Thymus (tissue), 11 donors: ENCODE data around the gene RALGDS. TPM values are rescaled to one million over a fixed set of nuclear protein-coding genes. Genes with fewer than 3 reads are reported as not detected.
"Not testable (repeated sequence)": the region's sequence is repeated elsewhere in the genome, so short reads cannot be mapped to it uniquely, and the experiment has no call there.

Source experiments
- DNase-seq, 9 donors: peaks; one replicate each; pipeline ENCODE4 v3.0.0-alpha.2; 2013; ENCODE audit warnings: low spot score in 9 of 9, low read depth in 6 of 9, missing footprints in 1 of 9
- H3K27ac ChIP-seq, 2 donors: one replicate each; pipeline ENCODE4 v1.5.1; 2013; ENCODE audit warnings: control low read depth in 1 of 2, low read depth in 1 of 2, low read length in 1 of 2, mild to moderate bottlenecking in 1 of 2, moderate library complexity in 1 of 2
- H3K27me3 ChIP-seq, 2 donors: one replicate each; pipeline ENCODE4 v1.5.1; 2013; ENCODE audit warnings: low read length in 1 of 2; ENCODE audit not compliant: control insufficient read depth in 2 of 2, insufficient read depth in 1 of 2
- H3K36me3 ChIP-seq, 2 donors: one replicate each; pipeline ENCODE4 v1.5.1; 2013; ENCODE audit warnings: low read length in 1 of 2, mild to moderate bottlenecking in 1 of 2, moderate library complexity in 1 of 2; ENCODE audit not compliant: control insufficient read depth in 2 of 2, insufficient read depth in 2 of 2
- H3K4me1 ChIP-seq, 2 donors: one replicate each; pipeline ENCODE4 v1.5.1; 2013; ENCODE audit warnings: low read length in 2 of 2; ENCODE audit not compliant: control insufficient read depth in 2 of 2, insufficient read depth in 2 of 2
- H3K4me3 ChIP-seq, 2 donors: one replicate each; pipeline ENCODE4 v1.5.1; 2013; ENCODE audit warnings: low read length in 2 of 2, control low read depth in 1 of 2, mild to moderate bottlenecking in 1 of 2
- H3K9me3 ChIP-seq, 2 donors: one replicate each; pipeline ENCODE4 v1.5.1; 2013; ENCODE audit warnings: low read length in 1 of 2, mild to moderate bottlenecking in 1 of 2; ENCODE audit not compliant: control insufficient read depth in 2 of 2, insufficient read depth in 1 of 2
- WGBS: extraction: QIAGEN DNeasy Blood & Tissue Kit; methylation state at CpG from one replicate; pipeline ENCODE4 v1.1.7; 2013; 5-methylcytosine and 5-hydroxymethylcytosine counted together
- polyA plus RNA-seq: library from polyadenylated mRNA; stranded (reverse); fragments of 200-250 nt; gene quantifications from one replicate; pipeline ENCODE4 v1.2.3, GENCODE V29; 2013
- total RNA-seq: library from RNA; stranded (reverse); fragments of 120-200 nt; gene quantifications from one replicate; pipeline ENCODE4 v1.2.4, GENCODE V29; 2013
- donor health status: healthy.

The RALGDS gene
- total and polyA plus RNA-seq, 2 donors, result 25.9 to 42.1 TPM

DNA sequence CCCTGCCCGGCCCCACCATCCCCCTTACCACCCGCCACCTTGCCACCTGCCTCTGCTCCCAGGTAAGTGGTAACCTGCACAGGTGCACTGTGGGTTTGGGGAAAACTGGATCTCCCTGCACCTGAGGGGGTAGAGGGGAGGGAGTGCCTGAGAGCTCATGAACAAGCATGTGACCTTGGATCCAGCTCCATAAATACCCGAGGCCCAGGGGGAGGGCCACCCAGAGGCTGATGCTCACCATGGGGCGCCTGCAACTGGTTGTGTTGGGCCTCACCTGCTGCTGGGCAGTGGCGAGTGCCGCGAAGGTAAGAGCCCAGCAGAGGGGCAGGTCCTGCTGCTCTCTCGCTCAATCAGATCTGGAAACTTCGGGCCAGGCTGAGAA, 59.3 kb downstream of the RALGDS start, which contains the start of gene CEL:
CEL (plus strand) TSS at position 218 of the 382 bp plus-strand sequence; CDS start at position 240, 22 bp downstream.
- 60% methylated on average over 3 of the region's 9 CpGs for WGBS
- not testable (repeated sequence) for H3K27me3 ChIP-seq, H3K9me3 ChIP-seq, DNase-seq, H3K4me3 ChIP-seq
- peak within 1 kb of the TSS in 1 of 2 donors; percentile 27 for H3K27ac ChIP-seq
- H3K36me3 ChIP-seq, result peaks cover 12 to 15% of the 10 kb centered on the region in 2 donors
- H3K4me1 ChIP-seq, result peaks cover 12 to 47% of the 10 kb centered on the region in 2 donors

DNA sequence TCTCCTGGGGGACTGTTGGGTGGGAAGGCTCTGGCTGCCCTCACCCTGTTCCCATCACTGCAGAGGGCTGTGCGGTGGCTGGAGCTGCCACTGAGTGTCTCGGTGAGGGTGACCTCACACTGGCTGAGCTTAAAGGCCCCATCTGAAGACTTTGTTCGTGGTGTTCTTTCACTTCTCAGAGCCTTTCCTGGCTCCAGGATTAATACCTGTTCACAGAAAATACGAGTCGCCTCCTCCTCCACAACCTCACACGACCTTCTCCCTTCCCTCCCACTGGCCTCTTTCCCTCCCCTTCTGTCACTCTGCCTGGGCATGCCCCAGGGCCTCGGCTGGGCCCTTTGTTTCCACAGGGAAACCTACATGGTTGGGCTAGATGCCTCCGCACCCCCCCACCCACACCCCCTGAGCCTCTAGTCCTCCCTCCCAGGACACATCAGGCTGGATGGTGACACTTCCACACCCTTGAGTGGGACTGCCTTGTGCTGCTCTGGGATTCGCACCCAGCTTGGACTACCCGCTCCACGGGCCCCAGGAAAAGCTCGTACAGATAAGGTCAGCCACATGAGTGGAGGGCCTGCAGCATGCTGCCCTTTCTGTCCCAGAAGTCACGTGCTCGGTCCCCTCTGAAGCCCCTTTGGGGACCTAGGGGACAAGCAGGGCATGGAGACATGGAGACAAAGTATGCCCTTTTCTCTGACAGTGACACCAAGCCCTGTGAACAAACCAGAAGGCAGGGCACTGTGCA, 59.8 kb downstream of the RALGDS start:
- peaks cover 12 to 53% of the 10 kb centered on the region in 2 donors for H3K4me1 ChIP-seq
- not testable (repeated sequence) for H3K9me3 ChIP-seq, H3K4me3 ChIP-seq, H3K27me3 ChIP-seq, DNase-seq
- WGBS, result 66% methylated on average over 14 of the region's 14 CpGs
- H3K27ac ChIP-seq, result peak overlapping the region in 1 of 2 donors; percentile 27
- H3K36me3 ChIP-seq, result peaks cover 18 to 20% of the 10 kb centered on the region in 2 donors

DNA sequence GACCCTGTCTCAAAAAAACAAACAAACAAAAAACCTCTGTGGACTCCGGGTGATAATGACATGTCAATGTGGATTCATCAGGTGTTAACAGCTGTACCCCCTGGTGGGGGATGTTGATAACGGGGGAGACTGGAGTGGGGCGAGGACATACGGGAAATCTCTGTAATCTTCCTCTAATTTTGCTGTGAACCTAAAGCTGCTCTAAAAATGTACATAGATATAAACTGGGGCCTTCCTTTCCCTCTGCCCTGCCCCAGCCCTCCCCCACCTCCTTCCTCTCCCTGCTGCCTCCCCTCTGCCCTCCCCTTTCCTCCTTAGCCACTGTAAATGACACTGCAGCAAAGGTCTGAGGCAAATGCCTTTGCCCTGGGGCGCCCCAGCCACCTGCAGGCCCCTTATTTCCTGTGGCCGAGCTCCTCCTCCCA, 60.6 kb downstream of the RALGDS start:
- peaks cover 12 to 59% of the 10 kb centered on the region in 2 donors for H3K4me1 ChIP-seq
- peaks cover 26 to 27% of the 10 kb centered on the region in 2 donors for H3K36me3 ChIP-seq
- H3K27me3 ChIP-seq, result no peaks in the 10 kb centered on the region
- peak overlapping the region; percentile 57 to 68 for H3K27ac ChIP-seq
- no peaks in the 10 kb centered on the region for H3K9me3 ChIP-seq
- peak in 1 of 9 donors; percentile 57 for DNase-seq
- 13% methylated on average over 6 of the region's 6 CpGs for WGBS
- H3K4me3 ChIP-seq, result no peak overlapping the region

DNA sequence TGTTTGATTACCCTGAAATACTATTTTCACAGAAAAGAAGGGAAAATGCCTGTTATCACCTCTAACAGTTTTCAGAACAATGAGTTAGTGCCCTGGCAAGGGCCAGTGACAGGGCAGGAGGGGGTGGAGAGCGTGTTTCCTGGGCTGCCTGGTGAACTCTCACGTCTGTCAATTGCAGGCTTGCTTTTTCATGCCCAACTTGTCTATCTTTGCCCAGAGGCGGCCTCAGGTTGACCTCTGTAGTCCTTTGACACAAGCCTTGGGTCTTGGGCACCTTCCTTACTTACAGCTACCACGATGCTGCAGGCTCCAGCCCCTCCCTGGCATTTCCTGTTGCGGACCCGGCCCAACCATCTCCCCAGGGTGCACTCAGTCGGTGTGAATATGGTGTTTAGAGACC, 61.4 kb downstream of the RALGDS start:
- 38% methylated on average over 7 of the region's 7 CpGs for WGBS
- Histone ChIP-seq H3K27me3 (no peaks in the 10 kb centered on the region), H3K4me3 (no peak overlapping the region), H3K4me1 (peaks cover 12 to 59% of the 10 kb centered on the region in 2 donors), H3K9me3 (no peaks in the 10 kb centered on the region), H3K27ac (peak overlapping the region in 1 of 2 donors; percentile 49), H3K36me3 (peaks cover 34 to 36% of the 10 kb centered on the region in 2 donors)
- peak in 2 of 9 donors; percentile 37 for DNase-seq

DNA sequence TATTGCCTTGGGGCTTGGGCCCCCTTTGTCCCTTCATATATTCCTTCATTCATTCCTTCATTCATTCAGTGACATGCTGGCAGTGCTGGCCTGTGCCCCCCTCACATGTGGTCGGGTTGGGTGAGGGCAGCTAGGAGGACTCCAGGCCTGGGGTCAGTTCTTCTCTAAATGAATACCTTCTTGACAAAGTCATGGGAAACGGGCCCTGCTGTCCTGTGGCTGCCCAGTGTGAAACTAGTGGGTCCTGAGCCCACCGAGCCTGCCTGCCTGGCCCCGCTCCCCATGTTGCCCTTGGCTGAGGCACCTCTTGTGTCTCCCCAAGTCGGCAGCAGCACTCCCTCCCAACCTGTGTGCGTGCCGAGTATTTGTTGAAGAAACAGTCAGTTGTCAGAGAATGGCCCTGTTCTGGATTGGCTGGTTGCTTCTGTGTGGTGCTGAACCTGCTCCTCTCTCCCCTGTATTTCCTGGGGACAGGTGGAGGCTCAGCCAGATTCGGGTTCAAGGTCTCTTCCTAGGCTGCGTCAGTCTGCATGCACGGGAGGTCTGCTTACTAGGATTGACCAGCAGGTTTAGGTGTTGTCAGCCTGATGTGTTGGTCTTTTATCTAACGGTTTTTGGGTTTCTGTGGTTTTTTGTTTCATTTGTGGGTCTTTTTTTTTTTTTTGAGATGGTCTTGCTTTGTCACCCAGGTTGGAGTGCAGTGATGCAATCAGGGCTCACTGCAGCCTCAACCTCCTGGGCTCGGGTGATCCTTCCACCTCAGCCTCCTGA, 62.3 kb downstream of the RALGDS start:
- peaks cover 43 to 44% of the 10 kb centered on the region in 2 donors for H3K36me3 ChIP-seq
- WGBS, result 42% methylated on average over 12 of the region's 12 CpGs
- H3K9me3 ChIP-seq, result no peaks in the 10 kb centered on the region
- DNase-seq, result peak in 2 of 9 donors; percentile 42 to 62
- H3K4me1 ChIP-seq, result peaks cover 12 to 59% of the 10 kb centered on the region in 2 donors
- no peak overlapping the region for H3K4me3 ChIP-seq
- peak overlapping the region in 1 of 2 donors; percentile 76 for H3K27ac ChIP-seq
- no peaks in the 10 kb centered on the region for H3K27me3 ChIP-seq

DNA sequence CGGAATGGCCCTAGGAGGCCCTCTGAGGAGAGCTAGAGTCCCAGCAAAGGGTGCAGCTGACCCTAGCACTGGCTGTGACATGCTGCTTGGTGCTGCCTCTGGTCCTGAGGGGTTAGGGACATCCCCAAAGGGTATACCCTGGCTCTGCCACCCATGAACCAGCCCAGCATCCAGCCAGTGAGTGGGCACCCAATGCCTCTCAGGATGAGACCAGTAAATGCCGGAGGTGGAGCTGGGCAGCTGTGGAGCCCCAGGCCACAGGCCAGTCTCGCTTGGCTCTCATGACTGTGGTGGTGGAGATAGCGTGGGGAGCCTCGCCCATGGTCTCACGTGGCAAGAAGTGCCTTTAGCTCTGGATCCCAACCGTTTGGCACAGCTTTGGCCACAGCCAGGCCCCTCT, 63.0 kb downstream of the RALGDS start:
- Histone ChIP-seq H3K27me3 (no peaks in the 10 kb centered on the region), H3K27ac (peak overlapping the region in 1 of 2 donors; percentile 76), H3K36me3 (peaks cover 49 to 51% of the 10 kb centered on the region in 2 donors), H3K9me3 (no peaks in the 10 kb centered on the region), H3K4me3 (no peak overlapping the region), H3K4me1 (peaks cover 12 to 59% of the 10 kb centered on the region in 2 donors)
- whole genome bisulfite sequencing, result 95% methylated on average over 7 of the region's 7 CpGs
- no peak for DNase-seq

DNA sequence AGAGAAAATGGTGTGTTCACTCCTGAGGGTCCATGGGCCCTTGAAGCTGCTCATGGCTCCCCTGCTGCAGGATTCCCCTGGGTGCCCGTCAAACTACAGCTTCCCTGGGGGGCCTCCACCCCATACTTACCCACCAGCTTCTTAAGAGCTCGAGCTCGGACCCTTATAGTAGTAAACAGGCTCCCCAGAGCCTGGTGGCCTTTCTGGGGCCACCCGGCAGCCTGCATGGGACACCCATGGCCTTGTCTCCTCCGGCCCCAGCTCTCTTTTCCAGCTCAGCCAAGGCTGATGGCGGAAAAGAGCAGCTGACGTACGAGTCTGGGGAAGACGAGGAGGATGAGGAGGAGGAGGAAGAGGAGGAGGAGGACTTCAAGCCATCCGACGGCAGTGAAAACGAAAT, 63.5 kb downstream of the RALGDS start:
- WGBS, result 96% methylated on average over 12 of the region's 12 CpGs
- Histone ChIP-seq H3K4me3 (no peak overlapping the region), H3K4me1 (peaks cover 12 to 59% of the 10 kb centered on the region in 2 donors), H3K9me3 (no peaks in the 10 kb centered on the region), H3K27me3 (no peaks in the 10 kb centered on the region), H3K27ac (peak overlapping the region in 1 of 2 donors; percentile 78), H3K36me3 (peaks cover 51 to 54% of the 10 kb centered on the region in 2 donors)
- no peak for DNase-seq

DNA sequence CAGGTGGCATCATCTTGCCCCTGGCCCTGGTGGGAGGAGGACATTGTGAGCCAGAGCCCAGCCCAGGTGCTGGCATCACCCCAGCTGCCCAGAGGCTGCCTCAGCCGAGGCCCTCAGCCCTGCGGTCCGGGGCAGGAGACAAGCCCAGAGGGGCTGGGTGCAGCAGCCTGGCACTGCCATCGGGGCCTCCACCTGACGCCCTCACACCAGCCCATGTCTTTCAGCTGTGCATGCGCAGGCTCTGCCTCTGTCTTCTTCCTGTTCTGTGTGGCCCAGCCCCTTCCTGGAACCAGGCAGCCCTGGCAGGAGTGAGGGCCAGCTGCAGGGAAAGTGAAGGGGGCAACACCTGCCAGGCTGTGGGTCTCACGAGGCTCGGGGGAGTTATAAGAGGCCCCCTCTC, 64.0 kb downstream of the RALGDS start:
- peak in 5 of 9 donors; percentile 44 to 85 (median 55) for DNase-seq
- Histone ChIP-seq H3K36me3 (peaks cover 57 to 59% of the 10 kb centered on the region in 2 donors), H3K4me1 (peaks cover 12 to 59% of the 10 kb centered on the region in 2 donors), H3K9me3 (no peaks in the 10 kb centered on the region), H3K27me3 (no peaks in the 10 kb centered on the region), H3K27ac (peak overlapping the region in 1 of 2 donors; percentile 78), H3K4me3 (no peak overlapping the region)
- 11% methylated on average over 8 of the region's 8 CpGs for WGBS

DNA sequence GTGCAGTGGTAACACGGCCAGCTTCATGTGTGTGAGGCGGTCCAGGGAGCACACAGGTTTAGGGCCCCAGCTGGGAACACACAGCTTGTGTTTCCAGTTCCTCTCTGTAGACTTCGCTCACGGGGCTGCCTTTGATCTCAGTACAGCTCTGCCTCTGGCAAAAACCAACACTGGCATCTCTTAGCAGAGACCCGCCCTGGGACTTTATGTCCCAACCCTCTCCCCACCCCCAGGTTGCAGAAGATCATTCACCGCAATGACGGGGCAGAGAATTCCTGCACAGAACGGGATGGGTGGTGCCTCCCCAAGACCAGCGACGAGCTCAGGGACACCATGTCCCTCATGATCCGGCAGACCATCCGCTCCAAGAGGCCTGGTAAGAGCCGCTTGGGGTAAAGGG, 64.5 kb downstream of the RALGDS start:
- Histone ChIP-seq H3K27me3 (no peaks in the 10 kb centered on the region), H3K9me3 (no peaks in the 10 kb centered on the region), H3K36me3 (peaks cover 61 to 64% of the 10 kb centered on the region in 2 donors), H3K4me3 (no peak overlapping the region), H3K27ac (peak overlapping the region in 1 of 2 donors; percentile 78), H3K4me1 (peaks cover 12 to 58% of the 10 kb centered on the region in 2 donors)
- 59% methylated on average over 13 of the region's 13 CpGs for WGBS
- DNase-seq, result peak in 3 of 9 donors; percentile 40 to 66 (median 40)
